ENCODE data around the gene KLHL36. TPM values are rescaled to one million over a fixed set of nuclear protein-coding genes. Genes with fewer than 3 reads are reported as not detected.

The KLHL36 gene
- total and polyA plus RNA-seq, 7 donors: 14.4 to 45.9 (median 40.0) TPM

GRCh38 chr16:84603940-84604339 lies 44.4 kb upstream of the KLHL36 start:
- WGBS, 2 donors: 78 to 88% methylated on average over 10 of the region's 10 CpGs
- Histone ChIP-seq H3K4me1 (peaks cover 0 to 70% (median 50%) of the 10 kb centered on the region in 4 donors), H3K27me3 (no peaks in the 10 kb centered on the region), H3K36me3 (no peaks in the 10 kb centered on the region), H3K9me3 (no peaks in the 10 kb centered on the region), H3K4me3 (no peak overlapping the region), H3K27ac (peak overlapping the region in 3 of 4 donors; percentile 76 to 88 (median 77))
- intact Hi-C loops (cut with DNase I): no loop called here
- DNase-seq: no peak
- TF ChIP-seq CTCF (IDR thresholded peaks at IDR 0.05): no peak
- no peak for TF ChIP-seq POLR2AphosphoS5 (IDR thresholded peaks at IDR 0.05)
- TF ChIP-seq EP300 (IDR thresholded peaks at IDR 0.05): no peak
- TF ChIP-seq POLR2A (IDR thresholded peaks at IDR 0.05): no peak

- intact Hi-C loops (cut with DNase I): no loop called here
- 82 to 86% methylated on average over 9 of the region's 9 CpGs for WGBS, 2 donors
- Histone ChIP-seq H3K4me3 (no peak overlapping the region), H3K9me3 (no peaks in the 10 kb centered on the region), H3K36me3 (no peaks in the 10 kb centered on the region), H3K4me1 (peaks cover 0 to 64% (median 44%) of the 10 kb centered on the region in 4 donors), H3K27ac (peak overlapping the region in 3 of 4 donors; percentile 76 to 88 (median 77)), H3K27me3 (no peaks in the 10 kb centered on the region)
- no peak for TF ChIP-seq POLR2AphosphoS5 (IDR thresholded peaks at IDR 0.05)
- TF ChIP-seq EP300 (IDR thresholded peaks at IDR 0.05): no peak
- TF ChIP-seq CTCF (IDR thresholded peaks at IDR 0.05): no peak
- TF ChIP-seq POLR2A (IDR thresholded peaks at IDR 0.05): no peak
- DNase-seq: no peak
These were observed 43.8 kb upstream of the KLHL36 start for GRCh38 chr16:84604477-84605013.

GRCh38 chr16:84605339-84605848 lies 42.9 kb upstream of the KLHL36 start:
- H3K4me1 ChIP-seq: peaks cover 0 to 59% (median 37%) of the 10 kb centered on the region in 4 donors
- H3K27ac ChIP-seq: peak overlapping the region in 1 of 4 donors; percentile 88
- no peaks in the 10 kb centered on the region for H3K36me3 ChIP-seq
- intact Hi-C loops (cut with DNase I): no loop called here
- 87 to 89% methylated on average over 6 of the region's 6 CpGs for WGBS, 2 donors
- H3K27me3 ChIP-seq: no peaks in the 10 kb centered on the region
- no peak for DNase-seq
- H3K4me3 ChIP-seq: no peak overlapping the region
- TF ChIP-seq EP300 (IDR thresholded peaks at IDR 0.05): no peak
- H3K9me3 ChIP-seq: no peaks in the 10 kb centered on the region

- TF ChIP-seq POLR2A (IDR thresholded peaks at IDR 0.05) (no peak), EP300 (IDR thresholded peaks at IDR 0.05) (no peak), CTCF (IDR thresholded peaks at IDR 0.05) (no peak), POLR2AphosphoS5 (IDR thresholded peaks at IDR 0.05) (no peak)
- Histone ChIP-seq H3K9me3 (no peaks in the 10 kb centered on the region), H3K4me1 (peaks cover 0 to 59% (median 35%) of the 10 kb centered on the region in 4 donors), H3K27ac (peak overlapping the region in 1 of 4 donors; percentile 28), H3K36me3 (no peaks in the 10 kb centered on the region), H3K4me3 (no peak overlapping the region), H3K27me3 (no peaks in the 10 kb centered on the region)
- WGBS, 2 donors: 76 to 88% methylated on average over 14 of the region's 14 CpGs
- DNase-seq: no peak
- intact Hi-C loops (cut with DNase I): no loop called here
These were observed 42.0 kb upstream of the KLHL36 start for GRCh38 chr16:84606081-84606875.

GRCh38 chr16:84607061-84607460 lies 41.2 kb upstream of the KLHL36 start:
- H3K27ac ChIP-seq: peak overlapping the region in 2 of 4 donors; percentile 28 to 36
- H3K9me3 ChIP-seq: no peaks in the 10 kb centered on the region
- 94 to 95% methylated on average over 13 of the region's 13 CpGs for WGBS, 2 donors
- H3K36me3 ChIP-seq: no peaks in the 10 kb centered on the region
- no peak for TF ChIP-seq POLR2A (IDR thresholded peaks at IDR 0.05)
- no peak for TF ChIP-seq EP300 (IDR thresholded peaks at IDR 0.05)
- TF ChIP-seq CTCF (IDR thresholded peaks at IDR 0.05): no peak
- TF ChIP-seq POLR2AphosphoS5 (IDR thresholded peaks at IDR 0.05): no peak
- no peak for DNase-seq
- H3K4me3 ChIP-seq: no peak overlapping the region
- intact Hi-C loops (cut with DNase I): no loop called here
- H3K27me3 ChIP-seq: no peaks in the 10 kb centered on the region
- peaks cover 0 to 59% (median 39%) of the 10 kb centered on the region in 4 donors for H3K4me1 ChIP-seq

Measured in sigmoid colon (tissue), 7 donors.